Liver (tissue), 9 donors: Measurements from ENCODE around the gene TUBB4A. TPM values are rescaled to one million over a fixed set of nuclear protein-coding genes. Genes with fewer than 3 reads are reported as not detected.

Experiments used
- DNase-seq: peaks from one replicate; pipeline ENCODE4 v3.0.0-alpha.2; 2017; ENCODE audit warnings: low spot score
- H3K27ac ChIP-seq, 2 donors: one replicate each; pipeline ENCODE4 v1.7.0; 2013; ENCODE audit warnings: inconsistent platforms in 2 of 2, low read length in 2 of 2, control low read depth in 1 of 2, low read depth in 1 of 2, mild to moderate bottlenecking in 1 of 2
- H3K27me3 ChIP-seq, 4 donors: one replicate each; pipeline versions ENCODE4 v1.6.1 to v1.7.0; 2013; ENCODE audit warnings: low read length in 3 of 4, inconsistent platforms in 1 of 4, mild to moderate bottlenecking in 1 of 4, moderate library complexity in 1 of 4; ENCODE audit not compliant: control insufficient read depth in 4 of 4, insufficient read depth in 4 of 4
- H3K36me3 ChIP-seq, 4 donors: one replicate each; pipeline versions ENCODE4 v1.6.1 to v1.7.0; 2013; ENCODE audit warnings: low read length in 3 of 4, mild to moderate bottlenecking in 3 of 4, low read depth in 1 of 4, moderate library complexity in 1 of 4; ENCODE audit not compliant: control insufficient read depth in 4 of 4, insufficient read depth in 3 of 4
- H3K4me1 ChIP-seq, 4 donors: one replicate each; pipeline versions ENCODE4 v1.6.1 to v1.7.0; 2013; ENCODE audit warnings: low read length in 3 of 4, mild to moderate bottlenecking in 3 of 4, moderate library complexity in 1 of 4; ENCODE audit not compliant: control insufficient read depth in 4 of 4, insufficient read depth in 4 of 4
- H3K4me3 ChIP-seq, 3 donors: one replicate each; pipeline versions ENCODE4 v1.6.1 to v1.7.0; 2013; ENCODE audit warnings: low read length in 3 of 3, control low read depth in 1 of 3, low read depth in 1 of 3, mild to moderate bottlenecking in 1 of 3
- H3K9ac ChIP-seq, 2 donors: one replicate each; pipeline ENCODE4 v1.7.0; 2013; ENCODE audit warnings: low read length in 2 of 2, mild to moderate bottlenecking in 2 of 2, moderate library complexity in 2 of 2, control low read depth in 1 of 2, low read depth in 1 of 2
- H3K9me3 ChIP-seq, 4 donors: one replicate each; pipeline versions ENCODE4 v1.6.1 to v1.7.0; 2013; ENCODE audit warnings: low read length in 3 of 4; ENCODE audit not compliant: control insufficient read depth in 4 of 4
- FOXA1 ChIP-seq: IDR thresholded peaks from 2 replicates; pipeline ENCODE4 v1.6.1; 2016; ENCODE audit warnings: antibody characterized with exemption
- FOXA2 ChIP-seq: IDR thresholded peaks from 2 replicates; pipeline ENCODE4 v1.6.1; 2016; ENCODE audit warnings: antibody characterized with exemption
- HNF4A ChIP-seq, 2 donors: conservative IDR thresholded peaks; 2 replicates each; pipeline ENCODE4 v1.6.1; 2016; ENCODE audit warnings: antibody characterized with exemption in 2 of 2, mild to moderate bottlenecking in 2 of 2
- JUND ChIP-seq, 2 donors: IDR thresholded peaks; 2 replicates each; pipeline ENCODE4 v1.6.1; 2016; ENCODE audit warnings: antibody characterized with exemption in 2 of 2
- MAX ChIP-seq: IDR thresholded peaks from 2 replicates; pipeline ENCODE4 v1.6.1; 2016; ENCODE audit warnings: antibody characterized with exemption
- NR2F2 ChIP-seq: IDR thresholded peaks from 2 replicates; pipeline ENCODE4 v1.6.1; 2016; ENCODE audit warnings: antibody characterized with exemption
- SP1 ChIP-seq: IDR thresholded peaks from 2 replicates; pipeline ENCODE4 v1.6.1; 2018; ENCODE audit warnings: antibody characterized with exemption, mild to moderate bottlenecking
- TAF1 ChIP-seq: conservative IDR thresholded peaks from 2 replicates; pipeline ENCODE4 v1.6.1; 2016; ENCODE audit warnings: antibody characterized with exemption, mild to moderate bottlenecking
- WGBS: extraction: QIAGEN DNeasy Blood & Tissue Kit; methylation state at CpG from one replicate; pipeline ENCODE4 v1.1.7; 2013; 5-methylcytosine and 5-hydroxymethylcytosine counted together
- polyA plus RNA-seq, 2 donors: library from polyadenylated mRNA; stranded (reverse) in 1 of 2; unstranded in 1 of 2; fragments of 200-250 nt in 1 of 2; fragments of >200 nt in 1 of 2; fragmentation: Nextera tagmentation in 1 of 2; extraction: Ambion mirVana in 1 of 2; gene quantifications; one replicate each; pipeline versions ENCODE4 v1.2.1 to v1.2.3, GENCODE V29; 2013 to 2015
- total RNA-seq, 2 donors: library from RNA; depleted of rRNA; stranded (reverse); fragments of >200 nt; gene quantifications; one replicate each; pipeline ENCODE4 v1.2.3, GENCODE V29; 2014
- TF ChIP-seq, protein P1 (sequence below): IDR thresholded peaks from 2 replicates; pipeline ENCODE4 v1.6.1; 2016; ENCODE audit warnings: antibody characterized with exemption
- TF ChIP-seq, protein P2 (sequence below): fragments of 150-350 bp; IDR thresholded peaks from 2 replicates; pipeline ENCODE4 v1.5.1; 2017; ENCODE audit warnings: improper control_type of control experiment, low read depth, low read length; ENCODE audit not compliant: missing input control
- TF ChIP-seq, protein P3 (sequence below): IDR thresholded peaks from 2 replicates; pipeline ENCODE4 v1.6.1; 2016; ENCODE audit warnings: antibody characterized with exemption
- TF ChIP-seq, protein P4 (sequence below): IDR thresholded peaks from 2 replicates; pipeline ENCODE4 v1.6.1; 2016; ENCODE audit warnings: antibody characterized with exemption, mild to moderate bottlenecking
- donor health status: healthy.
- donor health status: healthy.
- donor health status: healthy.
- donor health status: healthy.
- donor health status: healthy.

TUBB4A gene
- total and polyA plus RNA-seq, 4 donors, result 0.25 to 1.9 (median 0.96) TPM

DNA sequence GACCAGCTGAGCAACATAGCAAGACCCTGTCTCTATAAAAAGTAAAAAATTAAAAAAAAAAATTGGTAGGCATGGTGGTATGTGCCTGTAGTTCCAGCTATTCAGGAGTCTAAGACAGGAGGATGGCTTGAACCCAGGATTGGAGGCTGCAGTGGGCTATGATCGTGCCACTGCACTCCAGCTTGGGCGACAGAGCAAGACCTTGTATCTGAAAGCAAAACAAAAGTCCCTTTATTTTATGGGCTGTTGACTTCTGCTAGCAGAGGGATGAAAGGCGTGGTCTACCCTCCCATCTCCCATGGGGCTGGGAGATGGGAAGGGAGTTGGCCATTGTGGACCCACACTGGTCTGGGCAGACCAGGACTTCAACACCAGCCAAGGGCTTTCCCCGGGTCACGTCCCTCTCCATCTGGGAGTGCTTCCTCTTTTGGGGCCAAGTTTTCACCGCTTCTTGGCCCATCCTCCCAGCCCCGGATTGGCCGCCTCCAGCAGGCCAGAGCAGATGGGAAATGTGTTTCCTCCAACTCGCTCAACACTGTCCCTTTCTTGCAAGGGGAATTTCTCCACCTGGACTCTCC is 26.5 kb upstream of the TUBB4A start:
- H3K4me3 ChIP-seq, result no peak overlapping the region
- no peaks in the 10 kb centered on the region for H3K9me3 ChIP-seq
- DNase-seq, result no peak
- H3K27me3 ChIP-seq, result peaks cover 0 to 3% (median 0%) of the 10 kb centered on the region in 4 donors
- no peak overlapping the region for H3K27ac ChIP-seq
- 47% methylated on average over 9 of the region's 9 CpGs for WGBS
- peaks cover 5 to 8% (median 6%) of the 10 kb centered on the region in 4 donors for H3K4me1 ChIP-seq
- H3K9ac ChIP-seq, result no peak overlapping the region
- TF ChIP-seq JUND (IDR thresholded peaks at IDR 0.05), result no peak
- no peak for TF ChIP-seq HNF4A (conservative IDR thresholded peaks at IDR 0.05)
- TF ChIP-seq SP1, result no peak
- TF ChIP-seq NR2F2, result no peak
- TF ChIP-seq FOXA2, result no peak
- TF ChIP-seq, protein P1, sequence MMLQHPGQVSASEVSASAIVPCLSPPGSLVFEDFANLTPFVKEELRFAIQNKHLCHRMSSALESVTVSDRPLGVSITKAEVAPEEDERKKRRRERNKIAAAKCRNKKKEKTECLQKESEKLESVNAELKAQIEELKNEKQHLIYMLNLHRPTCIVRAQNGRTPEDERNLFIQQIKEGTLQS, result no peak
- TF ChIP-seq, protein P2, sequence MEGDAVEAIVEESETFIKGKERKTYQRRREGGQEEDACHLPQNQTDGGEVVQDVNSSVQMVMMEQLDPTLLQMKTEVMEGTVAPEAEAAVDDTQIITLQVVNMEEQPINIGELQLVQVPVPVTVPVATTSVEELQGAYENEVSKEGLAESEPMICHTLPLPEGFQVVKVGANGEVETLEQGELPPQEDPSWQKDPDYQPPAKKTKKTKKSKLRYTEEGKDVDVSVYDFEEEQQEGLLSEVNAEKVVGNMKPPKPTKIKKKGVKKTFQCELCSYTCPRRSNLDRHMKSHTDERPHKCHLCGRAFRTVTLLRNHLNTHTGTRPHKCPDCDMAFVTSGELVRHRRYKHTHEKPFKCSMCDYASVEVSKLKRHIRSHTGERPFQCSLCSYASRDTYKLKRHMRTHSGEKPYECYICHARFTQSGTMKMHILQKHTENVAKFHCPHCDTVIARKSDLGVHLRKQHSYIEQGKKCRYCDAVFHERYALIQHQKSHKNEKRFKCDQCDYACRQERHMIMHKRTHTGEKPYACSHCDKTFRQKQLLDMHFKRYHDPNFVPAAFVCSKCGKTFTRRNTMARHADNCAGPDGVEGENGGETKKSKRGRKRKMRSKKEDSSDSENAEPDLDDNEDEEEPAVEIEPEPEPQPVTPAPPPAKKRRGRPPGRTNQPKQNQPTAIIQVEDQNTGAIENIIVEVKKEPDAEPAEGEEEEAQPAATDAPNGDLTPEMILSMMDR, result no peak
- TF ChIP-seq, protein P3, sequence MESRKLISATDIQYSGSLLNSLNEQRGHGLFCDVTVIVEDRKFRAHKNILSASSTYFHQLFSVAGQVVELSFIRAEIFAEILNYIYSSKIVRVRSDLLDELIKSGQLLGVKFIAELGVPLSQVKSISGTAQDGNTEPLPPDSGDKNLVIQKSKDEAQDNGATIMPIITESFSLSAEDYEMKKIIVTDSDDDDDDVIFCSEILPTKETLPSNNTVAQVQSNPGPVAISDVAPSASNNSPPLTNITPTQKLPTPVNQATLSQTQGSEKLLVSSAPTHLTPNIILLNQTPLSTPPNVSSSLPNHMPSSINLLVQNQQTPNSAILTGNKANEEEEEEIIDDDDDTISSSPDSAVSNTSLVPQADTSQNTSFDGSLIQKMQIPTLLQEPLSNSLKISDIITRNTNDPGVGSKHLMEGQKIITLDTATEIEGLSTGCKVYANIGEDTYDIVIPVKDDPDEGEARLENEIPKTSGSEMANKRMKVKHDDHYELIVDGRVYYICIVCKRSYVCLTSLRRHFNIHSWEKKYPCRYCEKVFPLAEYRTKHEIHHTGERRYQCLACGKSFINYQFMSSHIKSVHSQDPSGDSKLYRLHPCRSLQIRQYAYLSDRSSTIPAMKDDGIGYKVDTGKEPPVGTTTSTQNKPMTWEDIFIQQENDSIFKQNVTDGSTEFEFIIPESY, result no peak
- no peak for TF ChIP-seq TAF1
- no peaks in the 10 kb centered on the region for H3K36me3 ChIP-seq

GRCh38 chr19:6527893-6528543 is 25.9 kb upstream of the TUBB4A start:
- H3K4me3 ChIP-seq, result no peak overlapping the region

More at GRCh38 chr19:6527893-6528543, 25.9 kb upstream of the TUBB4A start:
- TF ChIP-seq JUND (IDR thresholded peaks at IDR 0.05), result no peak
- TF ChIP-seq, protein P2, result no peak
- TF ChIP-seq MAX, result no peak
- TF ChIP-seq FOXA2, result no peak
- no peak for TF ChIP-seq FOXA1
- TF ChIP-seq, protein P4, sequence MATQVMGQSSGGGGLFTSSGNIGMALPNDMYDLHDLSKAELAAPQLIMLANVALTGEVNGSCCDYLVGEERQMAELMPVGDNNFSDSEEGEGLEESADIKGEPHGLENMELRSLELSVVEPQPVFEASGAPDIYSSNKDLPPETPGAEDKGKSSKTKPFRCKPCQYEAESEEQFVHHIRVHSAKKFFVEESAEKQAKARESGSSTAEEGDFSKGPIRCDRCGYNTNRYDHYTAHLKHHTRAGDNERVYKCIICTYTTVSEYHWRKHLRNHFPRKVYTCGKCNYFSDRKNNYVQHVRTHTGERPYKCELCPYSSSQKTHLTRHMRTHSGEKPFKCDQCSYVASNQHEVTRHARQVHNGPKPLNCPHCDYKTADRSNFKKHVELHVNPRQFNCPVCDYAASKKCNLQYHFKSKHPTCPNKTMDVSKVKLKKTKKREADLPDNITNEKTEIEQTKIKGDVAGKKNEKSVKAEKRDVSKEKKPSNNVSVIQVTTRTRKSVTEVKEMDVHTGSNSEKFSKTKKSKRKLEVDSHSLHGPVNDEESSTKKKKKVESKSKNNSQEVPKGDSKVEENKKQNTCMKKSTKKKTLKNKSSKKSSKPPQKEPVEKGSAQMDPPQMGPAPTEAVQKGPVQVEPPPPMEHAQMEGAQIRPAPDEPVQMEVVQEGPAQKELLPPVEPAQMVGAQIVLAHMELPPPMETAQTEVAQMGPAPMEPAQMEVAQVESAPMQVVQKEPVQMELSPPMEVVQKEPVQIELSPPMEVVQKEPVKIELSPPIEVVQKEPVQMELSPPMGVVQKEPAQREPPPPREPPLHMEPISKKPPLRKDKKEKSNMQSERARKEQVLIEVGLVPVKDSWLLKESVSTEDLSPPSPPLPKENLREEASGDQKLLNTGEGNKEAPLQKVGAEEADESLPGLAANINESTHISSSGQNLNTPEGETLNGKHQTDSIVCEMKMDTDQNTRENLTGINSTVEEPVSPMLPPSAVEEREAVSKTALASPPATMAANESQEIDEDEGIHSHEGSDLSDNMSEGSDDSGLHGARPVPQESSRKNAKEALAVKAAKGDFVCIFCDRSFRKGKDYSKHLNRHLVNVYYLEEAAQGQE, result no peak
- WGBS, result 76% methylated on average over 17 of the region's 17 CpGs
- no peak for DNase-seq
- H3K9ac ChIP-seq, result no peak overlapping the region
- H3K27me3 ChIP-seq, result peaks cover 0 to 3% (median 0%) of the 10 kb centered on the region in 4 donors
- no peaks in the 10 kb centered on the region for H3K9me3 ChIP-seq
- H3K27ac ChIP-seq, result no peak overlapping the region
- no peaks in the 10 kb centered on the region for H3K36me3 ChIP-seq
- peaks cover 5 to 8% (median 6%) of the 10 kb centered on the region in 4 donors for H3K4me1 ChIP-seq
